Gastroesophageal sphincter (tissue), 4 donors: ENCODE results near the gene IMMP2L. TPM values are rescaled to one million over a fixed set of nuclear protein-coding genes. Genes with fewer than 3 reads are reported as not detected.

Source experiments
- ATAC-seq: fragments of 150-250 bp; one replicate; pipeline ENCODE4 v1.9.1; 2016; ENCODE audit warnings: mild to moderate bottlenecking, moderate library complexity
- H3K27ac ChIP-seq, 4 donors: fragments of 200-600 bp; sonication (generic) in 3 of 4; 1 replicate in 3 of 4; 2 replicates in 1 of 4; pipeline ENCODE4 v1.5.1; 2016 to 2019
- H3K27me3 ChIP-seq: fragments of 200-600 bp; sonication (generic); one replicate; pipeline ENCODE4 v1.5.1; 2019
- H3K36me3 ChIP-seq, 2 donors: fragments of 200-600 bp; sonication (generic); one replicate each; pipeline ENCODE4 v1.5.1; 2019; ENCODE audit warnings: control low read depth in 1 of 2
- H3K4me1 ChIP-seq, 3 donors: fragments of 200-600 bp; sonication (generic); 1 replicate in 2 of 3; 2 replicates in 1 of 3; pipeline ENCODE4 v1.5.1; 2016 to 2019; ENCODE audit warnings: control low read depth in 2 of 3
- H3K4me3 ChIP-seq, 2 donors: fragments of 200-600 bp; sonication (generic); one replicate each; pipeline ENCODE4 v1.5.1; 2019; ENCODE audit warnings: mild to moderate bottlenecking in 1 of 2, moderate library complexity in 1 of 2
- H3K9me3 ChIP-seq, 3 donors: fragments of 200-600 bp; sonication (generic); one replicate each; pipeline ENCODE4 v1.5.1; 2017 to 2019; ENCODE audit warnings: control low read depth in 2 of 3
- EP300 ChIP-seq: sonication (generic); formaldehyde crosslinking; IDR thresholded peaks from one replicate; pipeline ENCODE4 v1.6.1; 2017; ENCODE audit warnings: antibody characterized with exemption, mild to moderate bottlenecking
- POLR2A ChIP-seq, 2 donors: fragments of 450-650 bp; IDR thresholded peaks; one replicate each; pipeline ENCODE4 v1.6.1; 2017; ENCODE audit warnings: antibody characterized with exemption in 2 of 2, mild to moderate bottlenecking in 2 of 2, moderate library complexity in 1 of 2
- POLR2AphosphoS5 ChIP-seq: sonication (generic); formaldehyde crosslinking; IDR thresholded peaks from one replicate; pipeline ENCODE4 v1.6.1; 2017; ENCODE audit warnings: antibody characterized with exemption
- WGBS, 2 donors: methylation state at CpG; one replicate each; pipeline ENCODE4 v1.1.5; 2018; ENCODE audit warnings: low coverage in 1 of 2; 5-methylcytosine and 5-hydroxymethylcytosine counted together
- total RNA-seq, 4 donors: library from RNA; depleted of rRNA; stranded (reverse); fragments of >200 nt; gene quantifications; one replicate each; pipeline ENCODE4 v1.1.0, GENCODE V29; 2016
- TF ChIP-seq, protein P1 (sequence below), 4 experiments: fragments of 200-600 bp in 2 of 4; fragments of 450-650 bp in 2 of 4; sonication (generic) in 1 of 4; IDR thresholded peaks; one replicate each; pipeline ENCODE4 v1.5.1; 2017 to 2019; ENCODE audit warnings: antibody characterized with exemption in 4 of 4, mild to moderate bottlenecking in 2 of 4, moderate library complexity in 2 of 4

IMMP2L gene
- total RNA-seq, 4 donors from 2014 or later = 13.6 to 38.5 (median 30.1) TPM

- WGBS, 2 donors = 74% methylated on average over 4 of the region's 4 CpGs; no CpG with 5 or more reads in 1 of the 2 donors
- H3K9me3 ChIP-seq = peaks cover 0 to 4% (median 0%) of the 10 kb centered on the region in 3 donors
- H3K4me3 ChIP-seq = no peak overlapping the region
- no peaks in the 10 kb centered on the region for H3K36me3 ChIP-seq
- TF ChIP-seq EP300 = no peak
- H3K27me3 ChIP-seq = no peaks in the 10 kb centered on the region
- peaks cover 0 to 7% (median 0%) of the 10 kb centered on the region in 3 donors for H3K4me1 ChIP-seq
- no peak overlapping the region for H3K27ac ChIP-seq
- no peak for ATAC-seq
Observed at GRCh38 chr7:111067251-111067650, 495.0 kb downstream of the IMMP2L start.

DNA sequence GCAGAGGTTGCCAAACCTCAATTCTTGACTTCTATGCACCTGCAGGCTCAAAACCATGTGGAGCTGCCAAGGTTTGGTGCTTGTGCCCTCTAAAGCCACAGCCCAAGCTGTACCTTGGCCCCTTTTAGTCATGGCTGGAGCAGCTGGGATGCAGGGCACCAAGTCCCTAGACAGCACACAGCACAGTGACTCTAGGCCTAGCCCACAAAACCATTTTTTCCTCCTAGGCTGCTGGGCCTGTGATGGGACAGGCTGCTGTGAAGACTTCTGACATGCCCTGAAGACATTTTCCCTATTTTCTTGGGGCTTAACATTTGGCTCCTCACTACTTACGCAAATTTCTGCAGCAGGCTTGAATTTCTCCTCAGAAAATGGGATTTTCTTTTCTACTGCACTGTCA is 499.1 kb downstream of the IMMP2L start:
- TF ChIP-seq EP300 = no peak
- TF ChIP-seq, protein P1, sequence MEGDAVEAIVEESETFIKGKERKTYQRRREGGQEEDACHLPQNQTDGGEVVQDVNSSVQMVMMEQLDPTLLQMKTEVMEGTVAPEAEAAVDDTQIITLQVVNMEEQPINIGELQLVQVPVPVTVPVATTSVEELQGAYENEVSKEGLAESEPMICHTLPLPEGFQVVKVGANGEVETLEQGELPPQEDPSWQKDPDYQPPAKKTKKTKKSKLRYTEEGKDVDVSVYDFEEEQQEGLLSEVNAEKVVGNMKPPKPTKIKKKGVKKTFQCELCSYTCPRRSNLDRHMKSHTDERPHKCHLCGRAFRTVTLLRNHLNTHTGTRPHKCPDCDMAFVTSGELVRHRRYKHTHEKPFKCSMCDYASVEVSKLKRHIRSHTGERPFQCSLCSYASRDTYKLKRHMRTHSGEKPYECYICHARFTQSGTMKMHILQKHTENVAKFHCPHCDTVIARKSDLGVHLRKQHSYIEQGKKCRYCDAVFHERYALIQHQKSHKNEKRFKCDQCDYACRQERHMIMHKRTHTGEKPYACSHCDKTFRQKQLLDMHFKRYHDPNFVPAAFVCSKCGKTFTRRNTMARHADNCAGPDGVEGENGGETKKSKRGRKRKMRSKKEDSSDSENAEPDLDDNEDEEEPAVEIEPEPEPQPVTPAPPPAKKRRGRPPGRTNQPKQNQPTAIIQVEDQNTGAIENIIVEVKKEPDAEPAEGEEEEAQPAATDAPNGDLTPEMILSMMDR (IDR thresholded peaks at IDR 0.05) = no peak
- H3K27me3 ChIP-seq = no peaks in the 10 kb centered on the region
- 100% methylated on average over 1 of the region's 1 CpG for WGBS, 2 donors
- peaks cover 0 to 4% (median 0%) of the 10 kb centered on the region in 3 donors for H3K9me3 ChIP-seq
- no peak overlapping the region for H3K27ac ChIP-seq
- no peak for ATAC-seq
- no peak overlapping the region for H3K4me3 ChIP-seq
- no peaks in the 10 kb centered on the region for H3K36me3 ChIP-seq
- H3K4me1 ChIP-seq = no peaks in the 10 kb centered on the region

GRCh38 chr7:111059833-111060232 is 502.5 kb downstream of the IMMP2L start:
- no peak for ATAC-seq
- no peak for TF ChIP-seq POLR2A (IDR thresholded peaks at IDR 0.05)
- TF ChIP-seq EP300 = no peak
- TF ChIP-seq, protein P1 (IDR thresholded peaks at IDR 0.05) = no peak
- no peak for TF ChIP-seq POLR2AphosphoS5
- peaks cover 0 to 4% (median 0%) of the 10 kb centered on the region in 3 donors for H3K9me3 ChIP-seq
- H3K36me3 ChIP-seq = no peaks in the 10 kb centered on the region
- H3K27ac ChIP-seq = no peak overlapping the region
- H3K27me3 ChIP-seq = no peaks in the 10 kb centered on the region
- H3K4me1 ChIP-seq = no peaks in the 10 kb centered on the region
- H3K4me3 ChIP-seq = no peak overlapping the region

DNA sequence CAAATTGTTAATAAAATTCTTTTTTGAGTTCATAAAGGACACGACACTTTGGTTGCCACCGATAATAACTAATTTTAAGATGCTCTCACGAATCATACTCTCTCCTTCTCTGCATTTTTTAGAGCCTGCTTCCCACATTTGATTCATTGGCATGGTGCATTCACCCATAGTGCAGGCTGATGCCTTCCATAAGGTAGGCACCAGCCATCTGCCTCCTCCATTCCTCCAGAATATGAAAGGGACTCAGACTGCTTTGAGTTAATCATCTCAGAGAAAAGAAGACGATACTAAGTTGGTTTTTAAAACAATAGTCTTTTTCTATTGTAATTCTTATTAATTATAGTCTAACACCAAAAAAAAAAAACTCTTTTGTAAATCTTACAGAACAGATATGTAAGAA is 505.2 kb downstream of the IMMP2L start:
- no peak for ATAC-seq
- Histone ChIP-seq H3K27me3 (no peaks in the 10 kb centered on the region), H3K4me3 (no peak overlapping the region), H3K9me3 (no peaks in the 10 kb centered on the region), H3K36me3 (no peaks in the 10 kb centered on the region), H3K4me1 (no peaks in the 10 kb centered on the region), H3K27ac (no peak overlapping the region)
- 100% methylated on average over 3 to 4 of the region's 4 CpGs for WGBS, 2 donors
- TF ChIP-seq POLR2AphosphoS5 (no peak), POLR2A (IDR thresholded peaks at IDR 0.05) (no peak), EP300 (no peak)
- TF ChIP-seq, protein P1 (IDR thresholded peaks at IDR 0.05) = no peak

GRCh38 chr7:111056371-111056770 is 505.9 kb downstream of the IMMP2L start:
- no peaks in the 10 kb centered on the region for H3K27me3 ChIP-seq
- H3K36me3 ChIP-seq = no peaks in the 10 kb centered on the region
- 96 to 100% methylated on average over 2 of the region's 2 CpGs for WGBS, 2 donors
- no peak overlapping the region for H3K27ac ChIP-seq
- TF ChIP-seq, protein P1 (IDR thresholded peaks at IDR 0.05) = no peak
- TF ChIP-seq EP300 (no peak), POLR2A (IDR thresholded peaks at IDR 0.05) (no peak), POLR2AphosphoS5 (no peak)
- no peak for ATAC-seq
- no peaks in the 10 kb centered on the region for H3K4me1 ChIP-seq
- no peaks in the 10 kb centered on the region for H3K9me3 ChIP-seq
- no peak overlapping the region for H3K4me3 ChIP-seq
